Measurements from ENCODE around the gene ZNF81.
"Not testable (repeated sequence)": the region's sequence is repeated elsewhere in the genome, so short reads cannot be mapped to it uniquely, and the experiment has no call there.

The ZNF81 gene

DNA sequence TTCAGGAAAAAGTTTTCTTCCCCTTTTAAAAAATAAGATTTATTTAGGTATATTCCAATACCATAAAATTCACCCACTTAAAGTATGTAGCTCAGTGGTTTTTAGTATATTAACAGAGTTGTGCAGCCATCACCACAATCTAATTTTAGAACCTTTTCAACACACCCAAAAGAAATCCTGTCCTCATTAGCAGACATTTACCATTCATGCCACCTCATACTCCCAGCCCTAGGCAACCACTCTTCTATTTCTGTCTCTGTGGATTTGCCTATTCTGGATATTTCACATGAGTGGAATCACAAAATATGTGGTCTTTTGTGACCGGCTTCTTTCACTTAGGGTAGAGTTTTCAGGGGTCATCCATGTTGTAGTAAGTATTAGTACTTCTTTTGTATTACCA, 7.4 kb downstream of the ZNF81 start:
- no peak for DNase-seq (ENCODE audit: low read depth in 2 of 2)

DNA sequence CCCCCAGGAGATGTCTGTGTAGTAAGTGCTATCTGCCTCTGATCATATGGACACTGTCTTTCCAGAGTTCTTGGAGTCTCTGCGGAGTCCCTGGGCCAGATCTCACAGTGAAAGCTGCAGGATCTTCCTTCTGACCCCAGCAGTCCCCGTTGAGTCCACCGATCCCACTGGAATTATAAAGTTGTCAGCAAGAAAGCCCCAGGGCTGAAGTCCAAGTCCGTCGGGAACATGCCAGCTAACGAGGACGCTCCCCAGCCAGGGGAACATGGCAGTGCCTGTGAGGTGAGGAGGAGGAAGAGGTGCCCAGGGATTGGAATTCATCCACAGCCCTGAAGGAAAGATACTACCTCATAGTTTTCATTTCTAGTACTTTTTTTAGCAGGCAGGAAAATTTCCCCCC, 9.3 kb downstream of the ZNF81 start:
- DNase-seq (ENCODE audit: low read depth in 2 of 2), result no peak

DNA sequence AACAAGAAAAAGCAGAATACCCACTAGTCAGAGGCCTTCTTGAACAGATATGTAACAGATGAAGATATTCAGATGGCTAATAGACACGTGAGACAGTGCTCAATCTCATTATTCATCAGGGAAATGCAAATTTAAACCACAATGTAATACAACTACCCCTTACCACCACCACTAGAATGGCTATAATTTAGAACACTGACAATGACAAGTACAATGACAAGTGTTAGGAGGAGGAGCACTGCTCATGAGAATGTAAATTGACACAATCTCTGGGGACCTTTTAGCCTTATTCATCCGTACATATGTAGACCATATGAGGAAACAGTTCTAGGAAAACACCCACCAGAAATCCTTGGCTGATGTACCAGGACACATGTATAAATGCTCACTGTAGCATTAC, 13.1 kb downstream of the ZNF81 start:
- no peak for DNase-seq (ENCODE audit: low read depth in 2 of 2)

DNA sequence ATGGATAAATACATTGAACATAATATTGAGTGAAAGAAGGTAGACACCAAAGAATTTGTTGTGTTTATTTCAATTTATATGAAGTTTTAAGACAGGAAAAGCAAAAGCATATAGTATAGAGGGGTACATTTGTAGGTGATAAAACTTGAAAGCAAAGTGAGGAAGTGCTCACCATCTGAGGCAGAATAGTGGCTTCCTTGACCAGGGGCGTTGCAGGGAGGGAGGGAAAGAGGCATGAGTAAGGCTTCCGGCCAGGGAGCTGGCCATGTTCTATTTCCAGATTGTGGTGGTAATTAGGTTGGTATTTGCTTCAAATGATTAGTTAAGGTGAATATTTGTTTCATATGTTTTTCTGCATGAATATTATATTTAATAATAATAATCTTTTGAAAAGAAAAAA, 13.7 kb downstream of the ZNF81 start:
- not testable (repeated sequence) for DNase-seq (ENCODE audit: low read depth in 2 of 2)

DNA sequence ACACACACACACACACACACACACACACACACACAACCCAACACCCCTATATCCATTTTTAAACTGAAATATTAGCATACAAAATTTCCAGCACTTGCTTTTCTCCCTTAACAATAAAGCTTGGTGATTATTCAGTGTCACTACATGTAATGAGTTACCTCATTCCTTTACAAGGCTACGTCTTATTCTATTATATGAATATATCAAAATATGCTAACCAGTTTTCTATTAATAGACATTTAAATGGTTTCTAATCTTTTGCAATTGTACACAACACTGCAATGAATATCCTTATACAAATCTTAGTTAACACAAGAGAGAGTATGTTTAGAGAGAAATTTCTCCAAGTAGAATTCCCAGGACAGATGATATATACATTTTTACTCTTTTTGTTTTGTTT, 14.2 kb downstream of the ZNF81 start:
- no peak for DNase-seq (ENCODE audit: low read depth in 2 of 2)

DNA sequence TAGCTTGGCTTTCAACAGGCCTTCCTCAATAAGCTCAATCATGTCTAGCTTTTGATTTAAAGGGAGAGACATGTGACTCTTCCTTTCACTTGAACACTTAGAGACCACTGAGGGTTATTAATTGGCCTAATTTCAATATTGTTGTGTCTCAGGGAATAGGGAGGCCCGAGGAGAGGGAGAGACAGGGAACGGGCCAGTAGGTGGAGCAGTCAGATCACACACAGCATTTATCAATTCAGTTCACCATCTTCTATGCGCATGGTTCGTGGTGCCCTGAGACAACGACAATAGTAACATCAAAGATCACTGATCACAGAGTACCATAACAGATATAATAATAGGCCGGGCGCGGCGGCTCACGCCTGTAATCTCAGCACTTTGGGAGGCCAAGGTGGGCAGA, 17.8 kb downstream of the ZNF81 start:
- no peak for DNase-seq (ENCODE audit: low read depth in 2 of 2)

DNA sequence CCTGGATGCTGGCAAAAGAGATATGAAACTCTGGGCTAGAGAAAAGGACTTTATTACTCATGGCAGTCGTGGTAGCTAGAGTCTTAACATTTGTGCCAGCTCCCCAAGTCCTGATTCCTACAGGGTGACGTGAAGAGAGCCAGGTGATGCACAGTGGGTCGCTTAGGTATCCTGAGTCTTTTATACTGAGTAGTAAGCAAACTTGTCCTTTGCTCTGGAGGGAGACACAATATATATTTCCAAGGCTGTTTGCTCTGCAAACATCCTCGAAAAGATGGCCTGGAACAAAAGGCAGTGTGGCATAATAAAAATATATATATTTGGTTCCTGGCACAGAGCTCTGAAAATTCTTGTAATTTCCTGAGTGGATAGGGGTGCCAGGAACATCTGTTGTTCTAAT, 23.0 kb downstream of the ZNF81 start:
- DNase-seq (ENCODE audit: low read depth in 2 of 2), result no peak

DNA sequence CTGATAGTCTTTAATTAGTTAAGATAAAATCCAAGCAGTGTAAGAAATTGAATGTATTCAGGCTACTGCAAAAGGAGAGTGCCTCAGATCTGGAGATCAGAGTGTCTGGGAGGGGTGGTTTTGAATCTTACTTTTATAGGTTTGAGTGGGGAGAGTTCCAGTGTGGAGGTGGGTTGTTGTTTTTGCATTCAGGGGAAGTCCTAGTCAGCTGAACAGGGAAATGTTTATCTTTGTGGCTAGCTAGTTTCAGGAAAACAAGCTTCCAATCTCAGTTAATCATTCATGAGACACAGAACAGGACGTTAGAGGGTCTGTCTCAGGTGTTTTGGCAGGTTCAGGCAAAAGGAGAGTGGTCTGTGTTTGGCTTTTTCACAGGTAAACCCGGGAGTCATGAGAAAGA, 26.0 kb downstream of the ZNF81 start:
- DNase-seq (ENCODE audit: low read depth in 2 of 2), result no peak

DNA sequence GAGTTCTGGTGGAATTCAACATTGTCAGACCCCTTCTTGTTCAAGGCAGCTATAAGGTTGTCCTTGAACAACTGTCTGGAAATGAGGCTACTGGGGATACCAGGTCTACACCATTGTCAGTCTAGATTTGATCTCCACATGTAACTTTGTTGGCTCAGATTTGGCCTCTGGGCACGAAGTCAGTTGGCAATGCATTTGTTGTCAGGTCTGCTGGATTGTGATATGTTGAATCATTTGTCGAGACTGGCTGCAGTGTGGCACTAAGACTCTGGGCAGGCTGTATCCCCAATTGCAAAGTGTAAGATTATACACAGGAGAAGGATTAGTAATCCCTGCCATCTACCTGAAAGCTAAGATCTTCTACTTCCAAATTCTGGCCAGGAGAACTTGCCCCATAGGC, 26.5 kb downstream of the ZNF81 start:
- no peak for DNase-seq (ENCODE audit: low read depth in 2 of 2)

DNA sequence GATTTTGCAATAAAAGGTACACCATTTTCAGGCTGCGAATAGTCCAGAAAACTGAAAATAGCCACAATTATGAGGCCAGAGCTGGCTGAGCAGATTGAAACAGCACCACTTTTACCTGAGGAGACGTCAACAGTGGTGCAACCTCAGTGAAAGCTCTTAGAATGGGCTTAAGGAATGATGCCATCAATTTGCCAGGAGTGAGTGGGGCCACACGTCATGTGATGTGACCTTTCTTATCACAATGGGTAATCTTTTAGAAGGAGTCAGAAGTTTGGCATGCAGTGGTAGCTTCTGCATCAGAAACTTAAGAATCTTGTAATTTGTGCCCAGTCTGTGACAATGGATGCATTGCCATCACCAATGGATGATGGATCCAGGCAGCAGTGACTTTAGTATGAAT, 27.6 kb downstream of the ZNF81 start:
- no peak for DNase-seq (ENCODE audit: low read depth in 2 of 2)

DNA sequence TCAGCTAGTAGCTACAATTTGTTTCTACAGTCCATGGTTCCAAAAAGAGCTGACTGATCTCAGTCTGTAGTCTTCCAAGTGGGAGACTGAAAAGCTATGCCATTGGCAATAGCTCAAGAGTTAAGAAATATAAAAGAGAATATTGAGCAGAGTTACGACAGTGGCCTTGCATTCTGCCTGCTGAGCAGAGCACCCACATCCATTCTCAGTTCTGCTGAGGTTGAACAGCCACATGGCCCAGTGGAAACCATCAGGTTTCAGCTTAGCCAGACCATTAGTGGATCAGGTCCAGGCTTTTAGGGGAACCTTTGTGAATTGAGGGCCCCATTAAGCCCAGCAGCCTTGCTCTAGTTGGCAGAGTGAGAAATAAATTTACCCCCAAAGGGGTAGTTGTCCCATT, 28.1 kb downstream of the ZNF81 start:
- DNase-seq (ENCODE audit: low read depth in 2 of 2), result no peak

DNA sequence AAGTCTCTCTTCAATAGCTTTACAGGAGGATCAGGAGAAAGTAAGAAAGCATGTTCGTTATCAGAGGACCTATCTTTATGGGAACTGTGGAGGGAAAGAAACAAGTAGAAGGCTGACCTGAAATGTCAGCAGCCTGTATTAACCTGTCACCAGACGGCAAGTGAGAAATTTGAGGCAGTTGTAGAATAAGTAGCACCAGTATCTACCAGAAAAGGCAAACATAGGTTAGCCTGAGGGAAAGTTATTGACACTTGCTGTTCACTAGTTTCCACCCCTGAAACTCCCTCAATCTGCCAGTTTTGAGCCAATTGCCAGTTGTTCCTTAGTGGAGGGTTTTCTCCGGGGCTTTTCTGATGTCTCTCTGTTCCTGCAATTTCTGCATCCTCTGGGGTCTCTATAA, 36.4 kb downstream of the ZNF81 start:
- DNase-seq (ENCODE audit: low read depth in 2 of 2), result no peak

DNA sequence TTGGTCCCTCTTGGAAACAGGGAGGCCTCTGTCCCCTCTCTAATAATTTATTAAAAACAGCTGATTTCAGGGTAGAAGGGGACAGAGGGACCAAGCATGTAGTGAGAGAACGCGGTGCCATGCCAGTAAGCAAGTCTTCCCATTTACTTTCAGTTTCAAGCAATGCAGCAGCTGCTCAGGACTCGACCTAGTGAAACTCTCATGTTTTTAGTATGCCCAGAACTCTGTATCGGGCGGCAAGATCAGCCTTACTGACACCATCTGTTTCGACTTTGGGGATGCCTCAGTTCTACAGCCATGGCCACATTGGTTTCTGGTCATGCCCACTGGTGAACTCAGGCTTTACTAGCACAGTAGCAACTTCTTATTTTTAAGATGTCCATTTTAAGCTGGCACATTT, 40.6 kb downstream of the ZNF81 start:
- no peak for DNase-seq (ENCODE audit: low read depth in 2 of 2)

DNA sequence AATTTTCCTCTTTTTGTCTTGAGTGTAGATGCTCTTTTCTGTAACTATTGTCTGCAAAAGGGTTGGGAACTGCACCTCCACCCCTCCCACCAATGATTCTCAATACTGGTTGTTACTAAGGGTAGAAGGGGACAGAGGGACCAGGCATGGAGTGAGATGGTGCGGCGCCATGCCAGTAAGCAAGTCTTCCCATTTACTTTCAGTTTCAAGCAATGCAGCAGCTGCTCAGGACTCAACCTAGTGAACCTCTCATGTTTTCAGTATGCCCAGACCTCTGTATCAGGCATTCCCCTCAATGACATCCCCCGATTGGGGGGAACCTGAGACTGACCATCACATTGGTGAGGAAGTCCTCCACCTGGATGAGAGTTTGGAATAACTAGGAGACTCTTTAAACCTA, 41.5 kb downstream of the ZNF81 start:
- no peak for DNase-seq (ENCODE audit: low read depth in 2 of 2)

DNA sequence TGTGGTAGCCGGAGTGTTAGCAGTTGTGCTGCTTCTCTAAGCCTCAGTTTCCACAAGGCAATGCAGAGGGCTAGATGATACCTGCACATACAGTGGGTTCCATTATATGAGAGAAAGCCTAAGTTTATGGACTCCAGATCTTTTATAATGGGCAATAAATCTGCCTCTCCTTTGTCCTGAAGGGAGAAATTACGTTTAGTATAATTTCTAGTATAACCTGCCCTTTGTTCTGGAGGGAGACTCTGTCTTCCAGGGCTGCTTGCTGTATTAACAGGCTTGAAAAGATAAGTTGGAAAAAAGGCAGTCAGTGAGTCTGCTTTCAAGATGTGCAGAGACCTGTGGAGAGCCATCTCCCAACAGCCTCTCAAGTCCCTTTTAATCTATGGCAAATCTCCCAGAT, 42.8 kb downstream of the ZNF81 start:
- DNase-seq (ENCODE audit: low read depth in 2 of 2), result no peak

DNA sequence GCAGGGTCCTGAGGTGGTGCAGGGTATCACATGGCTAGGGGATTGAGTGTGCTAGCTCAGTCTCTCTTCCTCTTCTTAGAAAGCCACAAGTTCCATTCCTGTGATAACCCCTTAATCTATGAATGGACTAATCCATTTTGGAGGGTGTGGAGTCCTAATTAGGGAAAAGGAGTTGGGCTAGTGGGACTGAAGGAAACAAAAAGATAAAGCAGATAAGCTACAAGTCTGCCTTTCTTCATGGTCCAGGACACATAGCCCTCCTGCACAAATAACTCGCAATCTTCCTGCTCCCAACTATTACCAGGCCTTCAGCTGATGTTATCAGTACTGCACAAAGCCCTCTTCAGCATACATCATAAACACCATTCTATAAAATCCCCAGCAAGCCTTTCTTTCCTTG, 44.2 kb downstream of the ZNF81 start:
- no peak for DNase-seq (ENCODE audit: low read depth in 2 of 2)

DNA sequence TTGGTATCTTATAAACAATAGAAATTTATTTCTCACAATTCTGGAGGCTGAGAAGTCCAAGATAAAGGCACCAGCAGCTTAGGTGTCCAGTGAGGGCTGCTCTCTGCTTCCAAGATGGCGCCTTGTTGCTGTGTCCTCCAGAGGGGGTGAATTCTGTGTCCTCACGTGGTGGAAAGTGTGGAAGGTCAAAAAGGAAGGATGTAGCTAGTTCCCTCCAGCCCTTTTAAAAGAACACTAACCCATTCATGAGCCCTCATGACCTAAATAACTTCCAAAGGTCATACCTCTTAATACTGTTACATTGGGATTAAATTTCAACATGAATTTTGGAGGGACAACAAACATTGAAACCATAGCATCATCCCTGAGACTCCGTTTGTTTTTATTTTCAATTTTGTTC, 48.8 kb downstream of the ZNF81 start:
- no peak for DNase-seq (ENCODE audit: low read depth in 2 of 2)

DNA sequence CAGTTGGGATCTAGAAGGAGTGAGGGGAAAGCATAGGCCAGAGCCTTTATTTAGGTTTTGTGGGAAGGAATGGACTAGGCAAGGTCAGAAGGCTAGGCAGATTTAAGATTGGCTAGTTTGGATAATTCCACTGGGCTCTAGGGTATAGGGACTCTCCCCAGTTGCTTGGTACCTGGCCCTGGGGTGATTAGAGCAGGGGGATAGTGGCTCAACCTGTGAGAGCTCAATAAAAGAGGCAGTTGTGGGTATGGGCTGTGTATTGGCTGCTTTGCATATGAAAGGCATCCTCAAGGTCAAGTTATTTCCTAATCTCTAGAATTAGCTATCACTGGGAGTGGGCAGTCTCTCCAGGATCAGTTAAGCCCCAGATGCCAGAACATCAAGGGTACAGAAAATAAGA, 61.3 kb downstream of the ZNF81 start:
- DNase-seq (ENCODE audit: low read depth in 2 of 2), result no peak

DNA sequence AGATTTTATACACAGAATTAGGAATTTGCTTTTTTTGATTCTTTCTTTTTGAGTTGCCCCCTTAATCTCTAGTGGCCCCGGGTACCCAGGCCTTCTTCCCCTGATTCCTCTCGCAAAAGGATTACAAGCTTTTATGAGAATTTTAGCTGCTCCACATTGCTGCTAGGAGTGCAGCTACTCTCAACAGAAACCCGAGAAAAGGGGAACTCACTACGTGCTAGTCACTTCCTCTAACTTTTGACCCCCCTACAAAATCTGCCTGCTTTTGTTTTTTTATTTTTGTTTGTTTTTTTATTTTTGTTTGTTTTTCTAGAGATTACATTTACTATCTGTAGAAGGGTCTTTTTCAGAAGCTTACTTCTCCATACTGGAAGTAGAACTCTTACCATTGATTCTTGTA, 64.1 kb downstream of the ZNF81 start:
- no peak for DNase-seq (ENCODE audit: low read depth in 2 of 2)

DNA sequence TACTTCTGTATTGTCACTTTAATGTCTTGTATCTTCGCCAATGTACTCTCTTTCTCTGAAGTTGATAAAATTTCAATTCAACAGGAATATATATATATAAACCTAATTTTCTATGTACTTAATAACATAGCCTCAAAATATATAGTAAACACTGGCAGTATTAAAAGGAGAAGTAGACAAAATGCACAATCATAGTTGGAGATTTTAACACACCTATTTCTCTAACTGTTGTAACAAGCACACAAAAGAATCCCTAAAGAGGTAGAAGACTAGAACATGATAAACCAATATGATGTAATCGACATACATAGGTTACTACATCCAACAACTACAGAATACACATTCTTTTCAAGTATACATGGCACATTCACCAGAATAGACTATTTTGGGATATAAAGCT, 65.5 kb downstream of the ZNF81 start:
- no peak for DNase-seq (ENCODE audit: low read depth in 2 of 2)

DNA sequence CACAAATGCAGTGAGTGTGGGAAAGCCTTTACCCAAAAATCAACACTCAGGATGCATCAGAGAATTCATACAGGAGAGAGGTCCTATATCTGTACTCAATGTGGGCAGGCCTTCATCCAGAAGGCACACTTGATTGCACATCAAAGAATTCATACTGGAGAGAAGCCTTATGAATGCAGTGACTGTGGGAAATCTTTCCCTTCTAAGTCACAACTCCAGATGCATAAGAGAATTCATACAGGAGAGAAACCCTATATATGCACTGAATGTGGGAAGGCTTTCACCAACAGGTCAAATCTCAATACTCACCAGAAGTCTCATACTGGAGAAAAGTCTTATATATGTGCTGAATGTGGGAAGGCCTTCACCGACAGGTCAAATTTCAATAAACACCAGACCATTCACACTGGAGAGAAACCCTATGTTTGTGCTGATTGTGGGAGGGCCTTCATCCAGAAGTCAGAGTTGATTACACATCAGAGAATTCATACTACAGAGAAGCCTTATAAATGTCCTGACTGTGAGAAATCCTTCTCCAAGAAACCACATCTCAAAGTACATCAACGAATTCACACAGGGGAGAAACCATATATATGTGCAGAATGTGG, 79.3 kb downstream of the ZNF81 start:
- no peak for DNase-seq (ENCODE audit: low read depth in 2 of 2)

DNA sequence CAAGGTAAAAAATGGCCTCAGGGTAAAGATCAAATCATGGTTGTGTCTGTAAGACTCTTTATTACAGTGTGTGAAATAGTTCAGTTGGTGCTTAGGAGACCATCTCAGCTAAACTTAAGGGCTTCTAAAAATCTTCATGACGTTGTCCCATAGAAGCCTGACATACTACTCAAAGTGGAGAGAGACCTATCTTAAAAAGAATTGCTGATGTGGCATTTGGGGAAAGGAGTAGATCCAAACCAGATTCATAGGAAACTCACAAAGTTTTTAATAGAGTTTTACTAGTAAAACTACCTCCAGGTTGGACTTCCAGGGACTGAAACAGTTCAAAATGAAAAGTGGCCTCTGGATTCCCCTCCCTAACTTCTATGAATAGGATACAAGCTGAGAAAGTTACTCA, 81.6 kb downstream of the ZNF81 start:
- DNase-seq (ENCODE audit: low read depth in 2 of 2), result no peak

DNA sequence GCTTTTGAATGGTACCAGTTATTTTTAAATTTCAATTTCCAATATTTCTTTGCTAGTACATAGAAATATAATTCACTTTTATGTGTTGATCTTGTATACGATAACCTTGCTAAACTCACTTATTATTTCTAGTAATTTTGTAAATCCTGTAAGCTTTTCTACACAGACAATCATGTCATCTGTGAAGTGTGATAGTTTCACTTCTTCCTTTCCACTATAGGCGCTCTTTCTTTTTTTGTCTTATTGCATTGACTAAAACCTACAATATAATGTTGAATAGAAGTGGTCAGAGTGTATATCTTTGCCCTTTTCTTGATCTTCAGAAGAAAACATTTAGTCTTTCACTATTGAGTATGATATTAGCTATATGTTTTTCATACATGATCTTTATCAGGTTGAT, 90.5 kb downstream of the ZNF81 start:
- no peak for DNase-seq (ENCODE audit: low read depth in 2 of 2)

DNA sequence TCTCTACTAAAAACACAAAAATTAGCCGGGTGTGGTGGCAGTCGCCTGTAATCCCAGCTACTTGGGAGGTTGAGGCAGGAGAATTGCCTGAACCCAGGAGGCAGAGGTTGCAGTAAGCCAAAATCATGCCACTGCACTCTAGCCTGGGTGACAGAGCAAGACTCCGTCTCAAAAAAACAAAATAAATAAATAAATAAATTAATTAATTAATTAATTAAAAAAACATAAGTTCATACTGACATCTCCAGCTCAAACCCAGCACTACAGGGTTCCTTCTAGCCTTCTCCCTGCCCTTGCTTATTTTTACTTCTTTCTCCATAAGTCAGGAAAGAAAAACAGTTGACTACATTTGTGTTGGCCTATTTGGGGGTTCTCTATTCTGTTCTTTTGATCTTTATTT, 95.3 kb downstream of the ZNF81 start:
- not testable (repeated sequence) for DNase-seq (ENCODE audit: low read depth in 2 of 2)

DNA sequence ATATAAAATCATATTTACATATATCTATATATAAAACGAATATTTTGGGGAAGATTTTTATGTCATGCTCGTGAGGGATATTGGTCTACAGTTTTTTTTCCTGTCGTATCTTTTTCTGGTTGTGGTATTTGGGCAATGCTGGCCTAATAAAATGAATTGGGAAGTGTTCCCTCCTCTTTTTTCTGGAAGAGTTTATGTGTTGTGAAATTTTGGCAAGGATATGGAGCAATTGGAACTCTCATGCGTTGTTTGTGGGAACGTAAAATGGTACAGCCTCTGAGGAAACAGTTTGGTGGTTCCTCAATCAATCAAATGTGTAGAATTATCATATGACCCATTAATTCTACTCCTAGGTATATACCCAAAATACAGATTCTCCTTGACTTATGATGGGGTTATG, 97.2 kb downstream of the ZNF81 start:
- DNase-seq (ENCODE audit: low read depth in 2 of 2), result no peak

All from fibroblast of skin of left biceps (primary cell).